GM19099 (cell line): ENCODE results near the gene RAMP1.

Experiments used
- POLR2A ChIP-seq: IDR thresholded peaks from 3 replicates; pipeline ENCODE4 v1.6.1; 2011; ENCODE audit warnings: low read depth; ENCODE audit not compliant: insufficient read length; ENCODE audit errors: extremely low read depth

RAMP1 gene

GRCh38 chr2:237895544-237896506 is 36.4 kb downstream of the RAMP1 start:
- TF ChIP-seq POLR2A: no peak

- no peak for TF ChIP-seq POLR2A
These were observed 37.1 kb downstream of the RAMP1 start for GRCh38 chr2:237896507-237896892.

GRCh38 chr2:237896956-237897355 is 37.5 kb downstream of the RAMP1 start:
- TF ChIP-seq POLR2A: no peak

GRCh38 chr2:237898057-237898414 is 38.6 kb downstream of the RAMP1 start:
- TF ChIP-seq POLR2A: no peak

GRCh38 chr2:237900891-237901831 is 41.7 kb downstream of the RAMP1 start:
- no peak for TF ChIP-seq POLR2A

- TF ChIP-seq POLR2A: no peak
These were observed 42.8 kb downstream of the RAMP1 start for GRCh38 chr2:237901932-237902850.

GRCh38 chr2:237904831-237905599 is 45.6 kb downstream of the RAMP1 start:
- no peak for TF ChIP-seq POLR2A

- TF ChIP-seq POLR2A: no peak
These were observed 47.7 kb downstream of the RAMP1 start for GRCh38 chr2:237907144-237907543.

GRCh38 chr2:237909075-237909695 is 49.8 kb downstream of the RAMP1 start:
- TF ChIP-seq POLR2A: no peak

- no peak for TF ChIP-seq POLR2A
These were observed 50.5 kb downstream of the RAMP1 start for GRCh38 chr2:237909801-237910475.

- no peak for TF ChIP-seq POLR2A
These were observed 51.3 kb downstream of the RAMP1 start for GRCh38 chr2:237910576-237911362.

GRCh38 chr2:237911363-237912017 is 52.1 kb downstream of the RAMP1 start:
- TF ChIP-seq POLR2A: no peak
